ENCODE data around the gene ABCC2. TPM values are rescaled to one million over a fixed set of nuclear protein-coding genes. Genes with fewer than 3 reads are reported as not detected.
"Not testable (repeated sequence)": the region's sequence is repeated elsewhere in the genome, so short reads cannot be mapped to it uniquely, and the experiment has no call there.

Gene ABCC2
- total and polyA plus RNA-seq, 8 donors: 0.67 to 1.7 (median 1.1) TPM

DNA sequence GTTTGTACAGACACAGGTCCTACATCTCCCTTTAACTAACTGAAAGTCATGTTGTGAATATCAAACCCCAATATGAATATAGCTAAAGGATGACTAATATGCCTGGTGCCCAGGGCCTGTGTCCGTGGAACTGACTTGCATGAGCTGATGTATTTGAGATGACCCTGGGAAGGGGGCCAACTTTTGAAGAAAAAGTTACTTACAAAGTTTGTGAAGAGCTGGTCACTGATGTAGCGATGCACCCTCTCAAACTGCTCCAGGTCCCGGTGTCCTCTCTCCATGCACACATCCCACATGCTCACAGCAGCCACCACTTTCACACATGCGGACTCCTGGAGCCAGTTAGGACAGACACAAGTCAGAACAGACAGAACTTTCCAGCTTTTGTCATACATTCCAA lies 106.2 kb downstream of the ABCC2 start:
- Histone ChIP-seq H3K4me3 (no peak overlapping the region), H3K4me1 (no peaks in the 10 kb centered on the region), H3K9me3 (no peaks in the 10 kb centered on the region), H3K27me3 (no peaks in the 10 kb centered on the region), H3K36me3 (peaks cover 0 to 57% (median 33%) of the 10 kb centered on the region in 3 donors), H3K27ac (no peak overlapping the region)
- DNase-seq (no peak), ATAC-seq (no peak), FAIRE-seq (no peak)
- 79% methylated on average over 4 of the region's 4 CpGs for WGBS, 2 donors
- TF ChIP-seq CTCF (IDR thresholded peaks at IDR 0.05): no peak
- intact Hi-C loops (cut with DNase I): no loop called here

GRCh38 chr10:99894613-99895012 lies 112.2 kb downstream of the ABCC2 start:
- TF ChIP-seq CTCF (IDR thresholded peaks at IDR 0.05): no peak
- no peaks in the 10 kb centered on the region for H3K27me3 ChIP-seq
- no peaks in the 10 kb centered on the region for H3K9me3 ChIP-seq
- DNase-seq: no peak
- FAIRE-seq: no peak
- no peak overlapping the region for H3K27ac ChIP-seq
- ATAC-seq: no peak
- peaks cover 6 to 63% (median 48%) of the 10 kb centered on the region in 3 donors for H3K36me3 ChIP-seq
- no peaks in the 10 kb centered on the region for H3K4me1 ChIP-seq
- no peak overlapping the region for H3K4me3 ChIP-seq
- intact Hi-C loops (cut with DNase I): no loop called here
- 88 to 96% methylated on average over 4 of the region's 4 CpGs for whole genome bisulfite sequencing, 2 donors

DNA sequence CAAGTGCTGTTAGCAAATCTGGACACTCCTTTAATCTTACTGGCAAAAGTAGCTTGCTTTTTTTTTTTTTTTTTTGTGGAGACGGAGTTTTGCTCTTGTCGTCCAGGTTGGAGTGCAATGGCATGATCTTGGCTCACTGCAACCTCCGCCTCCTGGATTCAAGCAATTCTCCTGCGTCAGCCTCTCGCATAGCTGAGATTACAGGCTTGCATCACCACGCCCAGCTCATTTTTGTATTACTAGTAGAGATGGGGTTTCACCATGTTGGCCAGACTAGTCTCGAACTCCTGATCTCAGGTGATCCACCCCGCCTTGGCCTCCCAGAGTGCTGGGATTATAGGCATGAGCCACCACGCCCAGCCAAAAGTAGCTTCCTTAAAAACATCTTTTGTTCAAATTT lies 112.6 kb downstream of the ABCC2 start:
- ATAC-seq; H3K27me3 ChIP-seq; intact Hi-C loops (cut with DNase I); H3K9me3 ChIP-seq; H3K27ac ChIP-seq; H3K4me3 ChIP-seq; H3K4me1 ChIP-seq; FAIRE-seq; DNase-seq: not testable (repeated sequence)
- peaks cover 6 to 66% (median 48%) of the 10 kb centered on the region in 3 donors for H3K36me3 ChIP-seq
- 93 to 94% methylated on average over 9 of the region's 9 CpGs for WGBS, 2 donors

DNA sequence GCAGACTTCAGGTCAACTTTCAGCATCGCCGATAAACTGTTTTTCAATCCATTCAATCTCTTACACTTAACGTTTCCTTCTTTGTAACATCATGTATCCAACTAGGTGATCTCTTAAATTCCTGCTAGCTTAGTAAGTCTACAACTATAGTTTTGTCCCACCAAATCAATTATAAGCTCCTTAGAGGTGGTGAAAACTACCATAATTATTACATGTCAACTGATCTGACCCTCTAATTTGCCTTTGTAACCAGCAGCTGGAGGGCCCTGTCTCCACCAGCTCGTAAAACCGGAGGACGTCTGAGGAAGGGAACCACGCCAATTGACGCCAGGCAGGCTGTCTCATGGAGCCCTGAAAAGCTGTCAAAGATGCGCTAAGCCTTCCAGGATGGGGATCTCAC lies 113.4 kb downstream of the ABCC2 start:
- ATAC-seq: no peak
- TF ChIP-seq CTCF (IDR thresholded peaks at IDR 0.05): no peak
- 88 to 90% methylated on average over 9 of the region's 9 CpGs for WGBS, 2 donors
- Histone ChIP-seq H3K4me1 (no peaks in the 10 kb centered on the region), H3K4me3 (no peak overlapping the region), H3K27ac (no peak overlapping the region), H3K9me3 (no peaks in the 10 kb centered on the region), H3K27me3 (no peaks in the 10 kb centered on the region), H3K36me3 (peaks cover 6 to 67% (median 48%) of the 10 kb centered on the region in 3 donors)
- DNase-seq: no peak
- no peak for FAIRE-seq
- intact Hi-C loops (cut with DNase I): no loop called here

Other genes starting within 250 kb of the ABCC2 start
- 1 to 10 TPM in 3 of 6 donors, under 1 TPM in 3; 0.28 to 2.3 (median 1.2) TPM for gene NKX2-3, start 249.7 kb upstream of the ABCC2 start, total RNA-seq
- gene NKX2-3, start 249.7 kb upstream of the ABCC2 start, polyA plus RNA-seq: 1 to 10 TPM; 1.0 to 6.2 TPM
- gene SLC25A28, start 162.2 kb upstream of the ABCC2 start, total RNA-seq: 10 to 100 TPM; 18.8 to 29.1 (median 23.8) TPM
- gene SLC25A28, start 162.2 kb upstream of the ABCC2 start, polyA plus RNA-seq: 100 to 1,000 TPM in 1 of 2 donors, 10 to 100 TPM in 1; 88.7 to 128 TPM
- gene ENTPD7, start 123.1 kb upstream of the ABCC2 start, total RNA-seq: 10 to 100 TPM in 4 of 6 donors, 1 to 10 TPM in 2; 8.4 to 19.8 (median 14.4) TPM
- 1 to 10 TPM; 1.8 to 1.9 TPM for gene ENTPD7, start 123.1 kb upstream of the ABCC2 start, polyA plus RNA-seq
- 10 to 100 TPM; 11.8 to 18.4 (median 16.6) TPM for gene COX15, start 50.5 kb upstream of the ABCC2 start, total RNA-seq
- 10 to 100 TPM in 1 of 2 donors, 1 to 10 TPM in 1; 5.8 to 13.5 TPM for gene COX15, start 50.5 kb upstream of the ABCC2 start, polyA plus RNA-seq
- 10 to 100 TPM in 1 of 6 donors, 1 to 10 TPM in 5; 5.4 to 10.0 (median 7.2) TPM for gene CUTC, start 50.4 kb upstream of the ABCC2 start, total RNA-seq
- gene CUTC, start 50.4 kb upstream of the ABCC2 start, polyA plus RNA-seq: 10 to 100 TPM; 13.2 to 14.5 TPM
- 10 to 100 TPM in 5 of 6 donors, 1 to 10 TPM in 1; 9.1 to 17.9 (median 12.5) TPM for gene DNMBP, start 227.3 kb downstream of the ABCC2 start, total RNA-seq
- 1 to 10 TPM; 8.9 to 10.0 TPM for gene DNMBP, start 227.3 kb downstream of the ABCC2 start, polyA plus RNA-seq